K562 (cell line): ENCODE measurements around the gene CYS1. TPM values are rescaled to one million over a fixed set of nuclear protein-coding genes. Genes with fewer than 3 reads are reported as not detected.
A peak's percentile ranks its signal among the peaks of the same experiment; 100 is the strongest.

Experiments used
- ARHGAP35 ChIP-seq: fragments of 450-650 bp; IDR thresholded peaks from 2 replicates; pipeline ENCODE4 v1.6.1; 2018; ENCODE audit not compliant: partially characterized antibody
- ARID3A ChIP-seq: IDR thresholded peaks from 2 replicates; pipeline ENCODE4 v1.6.1; 2012; ENCODE audit warnings: low read depth, low read length, improper control_type of control experiment, borderline replicate concordance
- CEBPZ ChIP-seq: fragments of 150-350 bp; IDR thresholded peaks from 2 replicates; pipeline ENCODE4 v1.6.1; 2014; ENCODE audit warnings: low read depth, mild to moderate bottlenecking, low read length, borderline replicate concordance
- CREBBP ChIP-seq: IDR thresholded peaks from one replicate; pipeline ENCODE4 v1.6.1; 2012; ENCODE audit warnings: low read depth, mild to moderate bottlenecking, control low read depth, inconsistent platforms, low read length
- CTCFL ChIP-seq: IDR thresholded peaks from 2 replicates; pipeline ENCODE4 v1.6.1; 2011; ENCODE audit warnings: borderline replicate concordance, low read depth, mild to moderate bottlenecking, moderate library complexity, low read length; ENCODE audit not compliant: insufficient read depth, poor library complexity, severe bottlenecking
- CXXC5 ChIP-seq: fragments of 250-450 bp; sonication (Bioruptor Pico); IDR thresholded peaks from 2 replicates; pipeline ENCODE4 v1.8.0; 2022; ENCODE audit warnings: inconsistent platforms, mild to moderate bottlenecking, moderate library complexity
- E4F1 ChIP-seq: fragments of 250-450 bp; sonication (Bioruptor Pico); IDR thresholded peaks from 2 replicates; pipeline ENCODE4 v1.5.0; 2021; ENCODE audit warnings: mild to moderate bottlenecking, borderline replicate concordance
- HMG20A ChIP-seq: fragments of 450-650 bp; formaldehyde crosslinking; conservative IDR thresholded peaks from 2 replicates; pipeline ENCODE4 v1.4.0; 2020; ENCODE audit warnings: mild to moderate bottlenecking, mixed read lengths
- MAFK ChIP-seq: IDR thresholded peaks from 2 replicates; pipeline ENCODE4 v1.6.1; 2011; ENCODE audit warnings: low read length, improper control_type of control experiment
- MAZ ChIP-seq, 2 experiments: fragments of 450-650 bp in 1 of 2; sonication (generic) in 1 of 2; formaldehyde crosslinking; IDR thresholded peaks in 1 of 2; conservative IDR thresholded peaks in 1 of 2; 2 replicates each; pipeline versions ENCODE4 v1.4.0 to v1.5.0; 2020; ENCODE audit warnings: mild to moderate bottlenecking in 1 of 2, missing genetic modification reagents in 1 of 2
- PYGO2 ChIP-seq: fragments of 450-650 bp; IDR thresholded peaks from 2 replicates; pipeline ENCODE4 v1.6.1; 2016; ENCODE audit warnings: mild to moderate bottlenecking, missing genetic modification characterization, moderate library complexity, missing compliant biosample characterization
- RBM14 ChIP-seq: fragments of 200-400 bp; formaldehyde crosslinking; IDR thresholded peaks from 2 replicates; pipeline ENCODE4 v1.6.1; 2018; ENCODE audit warnings: low read depth, mild to moderate bottlenecking, low read length, moderate library complexity, borderline replicate concordance; ENCODE audit not compliant: insufficient read depth
- SETDB1 ChIP-seq: IDR thresholded peaks from one replicate; pipeline ENCODE4 v1.6.1; 2012; ENCODE audit warnings: low read length, control low read depth, inconsistent platforms
- SIN3A ChIP-seq, 2 experiments: fragments of 150-350 bp in 1 of 2; IDR thresholded peaks; 2 replicates each; pipeline ENCODE4 v1.6.1; 2011 to 2016; ENCODE audit warnings: borderline replicate concordance in 2 of 2, low read depth in 2 of 2, low read length in 2 of 2, mild to moderate bottlenecking in 2 of 2, moderate library complexity in 2 of 2; ENCODE audit not compliant: control insufficient read depth in 1 of 2
- ZC3H8 ChIP-seq: fragments of 450-650 bp; IDR thresholded peaks from 2 replicates; pipeline ENCODE4 v1.6.1; 2017
- ZNF263 ChIP-seq: sonication (generic); formaldehyde crosslinking; IDR thresholded peaks from 2 replicates; pipeline ENCODE4 v1.8.0; 2022; ENCODE audit warnings: mild to moderate bottlenecking, missing genetic modification reagents, borderline replicate concordance
- polyA plus RNA-seq, 8 experiments: library from polyadenylated mRNA; depleted of rRNA in 4 of 8; stranded (reverse) in 5 of 8; unstranded in 3 of 8; fragments of >200 nt; fragmentation: Nextera tagmentation in 2 of 8; fragmentation: Illumina TruSeq in 1 of 8; extraction: Ambion mirVana in 2 of 8; extraction: Trizol in 1 of 8; gene quantifications; 2 replicates each; pipeline versions ENCODE4 v1.2.1 to v1.2.3, GENCODE V29; 2011 to 2014; ENCODE audit warnings: inconsistent platforms in 1 of 8, missing spikeins in 1 of 8
- total RNA-seq, 7 experiments: library from RNA; depleted of rRNA in 6 of 7; stranded (reverse); fragments of >200 nt in 6 of 7; fragmentation: Illumina TruSeq in 2 of 7; extraction: Trizol in 2 of 7; gene quantifications; 2 replicates each; pipeline versions ENCODE4 v1.2.1 to v1.2.3, GENCODE V29; 2011 to 2021; ENCODE audit warnings: low replicate concordance in 1 of 7

CYS1 gene
- total and polyA plus RNA-seq, 9 of the 15 experiments (the other 6 are each of a cell fraction or from before 2014, with no cell fraction given) = 0.11 to 0.13 TPM; not detected in 7

- TF ChIP-seq ARID3A (no peak), PYGO2 (no peak), CTCFL (no peak), E4F1 (no peak), ARHGAP35 (no peak), RBM14 (no peak), CREBBP (no peak), HMG20A (no peak), MAZ (CRISPR knock-in tag; conservative IDR thresholded peaks at IDR 0.05 in 1 of 2, IDR thresholded peaks at IDR 0.05 in 1 of 2) (peak in 1 of 2 experiments; percentile 63; a peak in 1 of 4 replicates), CEBPZ (no peak), SIN3A (IDR thresholded peaks at IDR 0.05; ENCODE audit: borderline replicate concordance in 2 of 2, control insufficient read depth in 1 of 2, low read depth in 2 of 2, low read length in 2 of 2) (peak; percentile 78 to 79; a peak in 2 of 4 replicates), ZNF263 (CRISPR knock-in tag) (no peak), CXXC5 (CRISPR knock-in tag) (peak; percentile 30; the same call in 1 of the 2 replicates), MAFK (no peak), ZC3H8 (no peak), SETDB1 (no peak)
These were observed 22.7 kb downstream of the CYS1 start (continued) for GRCh38 chr2:10057231-10058107.
